GM18861 (cell line): ENCODE results near the gene ODF2.
"Not testable (repeated sequence)": the region's sequence is repeated elsewhere in the genome, so short reads cannot be mapped to it uniquely, and the experiment has no call there.

Source experiments
- ATAC-seq: cut with Tn5 transposase; IDR thresholded peaks from one replicate; pipeline ENCODE4 v1.9.1; 2021; ENCODE audit not compliant: unreplicated experiment

The ODF2 gene

DNA sequence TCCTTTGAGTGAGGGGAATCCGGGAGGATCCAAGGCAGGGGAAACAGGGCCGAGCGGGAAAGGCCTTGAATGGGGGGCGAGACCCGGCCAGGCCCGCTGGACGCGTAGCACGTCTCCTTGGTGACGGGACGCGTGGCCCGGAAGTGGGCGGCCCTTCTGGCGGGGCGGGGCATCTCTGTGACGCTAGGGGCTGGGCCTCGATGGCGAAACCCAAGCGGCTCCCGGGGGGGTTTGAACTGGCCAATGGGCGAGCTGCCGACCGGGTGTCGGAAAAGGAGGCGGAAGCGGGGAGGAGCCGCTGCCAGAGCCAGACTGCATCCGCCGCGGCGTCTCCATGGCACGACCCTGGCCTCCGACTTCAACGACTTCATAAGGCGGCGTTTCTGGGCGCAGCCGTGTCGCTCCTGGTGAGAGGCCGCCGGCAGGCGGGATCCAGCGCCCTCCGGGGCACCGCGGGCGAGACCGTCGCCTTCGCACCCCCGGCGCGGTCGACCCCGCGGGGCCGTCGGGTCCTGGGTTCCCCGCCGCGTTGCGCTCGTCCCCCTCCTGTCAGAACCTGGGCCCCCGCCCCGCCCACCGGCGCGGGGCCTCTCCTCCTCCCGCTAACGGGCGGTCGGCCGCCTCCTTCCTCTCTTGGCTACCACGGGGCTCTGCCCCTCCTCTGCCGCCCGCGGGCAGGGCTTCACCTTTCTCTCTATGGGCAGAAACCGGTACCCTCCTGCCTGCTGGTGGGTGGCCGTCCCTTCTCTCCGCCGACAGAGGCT, at the start of gene ODF2:
Gene ODF2 (plus strand): TSS at position 158 of the 764 bp plus-strand sequence. CDS start 86 bp downstream, at position 244.
- ATAC-seq: peak; percentile 60

DNA sequence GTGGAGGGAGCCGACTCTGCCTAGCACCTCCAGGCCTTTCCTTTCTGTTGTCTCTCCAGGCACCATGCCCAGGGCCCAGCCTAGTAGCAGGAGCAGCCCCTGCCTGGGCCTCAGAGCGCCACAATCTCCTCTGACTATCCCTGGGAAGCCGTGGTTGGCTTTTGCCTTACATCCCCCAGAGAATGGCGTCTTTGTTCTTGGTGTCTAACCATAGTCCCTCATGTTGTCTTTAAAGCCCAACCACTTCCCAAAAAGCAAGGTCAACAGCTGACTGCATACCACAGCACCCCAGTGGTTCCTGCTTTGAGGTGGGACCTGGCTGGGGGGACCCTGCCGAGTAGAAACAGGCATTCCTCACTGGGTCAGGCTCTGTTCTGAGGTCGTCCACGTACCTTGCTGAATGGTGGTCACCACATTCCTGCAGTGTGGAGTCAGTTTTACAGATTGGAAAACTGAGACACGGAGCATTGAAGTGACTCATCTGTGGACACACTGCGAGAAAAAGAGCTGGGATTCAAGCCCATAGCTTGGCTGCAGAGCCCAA, 48.9 kb upstream of the ODF2 start:
- ATAC-seq: no peak

- ATAC-seq: no peak
Measured at GRCh38 chr9:128408963-128409431, 46.8 kb upstream of the ODF2 start.

DNA sequence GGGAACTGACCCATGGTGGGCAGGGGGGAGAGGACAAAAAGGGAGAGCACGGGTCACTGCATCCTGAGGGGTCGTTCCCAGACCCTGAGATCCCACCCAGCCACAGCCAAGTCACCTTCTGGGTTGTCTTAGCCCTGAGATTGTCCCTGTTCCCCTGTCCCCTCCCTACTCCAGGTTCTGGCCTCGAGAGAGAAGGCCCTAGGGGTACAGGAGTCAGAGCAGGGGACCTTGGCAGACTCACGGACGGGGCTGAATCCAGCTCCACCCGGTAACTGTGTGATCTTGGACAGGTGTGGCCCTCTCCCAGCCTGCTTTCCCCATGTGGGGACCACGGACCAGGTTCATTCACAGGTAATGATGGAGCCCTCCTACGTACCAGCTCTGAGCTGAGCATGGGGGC, 46.4 kb upstream of the ODF2 start:
- ATAC-seq: no peak

DNA sequence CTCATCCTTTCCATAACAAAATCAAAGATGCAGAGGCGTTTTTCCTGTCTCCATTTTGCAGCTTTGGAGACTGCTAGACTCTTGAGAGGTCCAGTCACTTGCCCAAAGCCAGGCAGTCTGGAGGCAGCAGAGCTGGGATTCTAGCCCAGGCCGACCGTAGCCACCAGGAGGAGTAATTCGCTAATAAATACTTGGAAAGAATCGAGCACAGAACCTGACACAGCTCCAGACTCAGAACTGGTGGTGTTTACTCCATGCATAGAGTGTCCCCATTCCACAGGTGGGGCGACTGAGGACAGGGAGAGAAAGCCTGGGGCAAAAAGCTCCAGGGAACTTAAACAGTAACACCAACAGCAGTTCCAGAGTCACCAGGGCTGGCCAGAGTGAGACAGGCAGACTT, 45.8 kb upstream of the ODF2 start:
- no peak for ATAC-seq

- no peak for ATAC-seq
Measured at GRCh38 chr9:128411364-128412119, 44.3 kb upstream of the ODF2 start.

GRCh38 chr9:128412120-128412790, 43.6 kb upstream of the ODF2 start:
- ATAC-seq: no peak

- ATAC-seq: not testable (repeated sequence)
Measured at GRCh38 chr9:128413728-128414127, 42.1 kb upstream of the ODF2 start.

DNA sequence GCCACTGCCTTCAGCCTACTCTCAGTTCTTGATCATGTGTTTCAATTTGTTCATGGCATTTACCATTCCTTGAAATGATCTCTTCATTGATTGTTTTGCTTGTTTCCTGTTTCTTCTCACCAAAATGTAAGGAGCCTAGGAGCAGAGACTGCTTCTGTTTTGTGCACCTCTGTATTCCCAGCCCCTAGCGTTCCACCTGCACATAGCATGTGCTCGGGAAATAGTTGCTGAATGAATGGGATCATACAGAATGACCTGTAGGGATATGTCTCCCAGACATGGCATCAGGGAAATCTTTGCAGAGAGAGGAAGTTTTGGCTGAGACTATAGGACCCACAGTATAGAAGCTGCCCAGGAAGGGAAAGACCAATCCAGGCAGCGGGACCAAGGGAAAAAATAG, 41.3 kb upstream of the ODF2 start:
- no peak for ATAC-seq

- no peak for ATAC-seq
Measured at GRCh38 chr9:128415281-128415680, 40.5 kb upstream of the ODF2 start.

GRCh38 chr9:128416014-128416413, 39.8 kb upstream of the ODF2 start:
- no peak for ATAC-seq

DNA sequence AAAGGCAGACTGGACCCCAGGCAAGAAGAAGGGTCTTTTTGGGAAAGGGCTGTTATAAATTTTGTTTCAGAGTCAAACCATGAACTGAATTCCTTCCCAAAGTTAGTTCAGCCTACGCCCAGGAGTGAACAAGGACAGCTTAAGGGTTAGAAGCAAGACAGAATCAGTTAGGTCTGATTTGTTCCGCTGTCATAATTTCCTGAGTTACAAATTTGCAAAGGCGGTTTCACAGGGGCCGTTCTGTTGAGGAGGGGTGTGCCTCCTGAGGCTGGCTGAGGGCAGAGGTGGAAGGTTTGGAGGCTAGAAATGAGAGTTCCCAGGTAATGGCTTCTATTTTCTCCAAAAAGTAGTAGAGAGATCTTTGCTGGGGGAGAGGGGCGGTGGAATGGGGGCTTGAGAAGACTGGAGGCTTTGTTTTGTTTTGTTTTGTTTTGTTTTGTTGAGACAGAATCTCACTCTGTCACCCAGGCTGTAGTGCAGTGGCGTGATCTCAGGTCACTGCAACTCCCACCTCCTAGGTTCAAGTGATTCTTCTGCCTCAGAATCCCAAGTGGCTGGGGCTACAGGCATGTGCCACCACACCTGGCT, 39.3 kb upstream of the ODF2 start:
- ATAC-seq: no peak

DNA sequence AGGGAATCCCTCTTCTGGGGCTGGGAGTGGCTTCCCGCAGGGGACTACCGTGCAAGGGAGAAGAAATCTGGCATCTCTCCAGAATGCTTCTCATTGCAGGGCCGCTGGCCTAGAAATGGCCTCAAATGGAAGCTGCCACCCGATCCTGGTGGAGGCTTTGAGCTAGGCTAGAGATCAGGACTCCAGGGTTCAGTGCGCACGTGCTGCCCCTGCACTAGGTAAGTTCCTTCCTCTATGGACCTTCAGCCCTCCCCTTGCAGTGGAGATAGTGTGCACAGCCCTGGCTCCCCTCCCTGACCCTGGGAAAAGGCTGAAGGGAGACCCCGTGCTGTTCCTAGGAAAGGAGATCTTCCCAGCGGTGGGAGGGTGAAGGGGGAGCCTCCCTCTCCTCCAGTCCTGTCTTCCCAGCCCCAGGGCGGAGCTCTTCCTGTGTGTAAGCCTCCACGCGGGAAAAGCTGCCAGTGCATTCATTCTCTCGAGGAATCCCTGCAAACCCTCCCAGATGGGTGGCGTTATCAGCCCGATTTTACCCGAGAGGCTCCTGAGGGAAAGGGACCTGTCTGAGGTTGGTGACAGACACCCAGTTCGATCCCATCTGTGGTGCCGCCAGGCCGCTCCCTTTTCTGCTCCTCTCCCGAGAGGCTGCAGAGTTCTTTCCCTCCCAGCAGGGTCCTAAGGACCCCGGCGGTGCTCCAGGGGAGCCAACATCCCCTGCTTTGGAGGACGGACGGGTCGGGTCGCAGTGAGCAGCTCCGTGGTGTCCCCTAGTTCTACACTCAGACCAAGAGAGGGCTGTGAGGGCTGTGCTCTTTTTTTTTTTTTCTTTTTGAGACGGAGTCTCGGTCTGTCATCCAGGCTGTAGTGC, 36.5 kb upstream of the ODF2 start:
- no peak for ATAC-seq

DNA sequence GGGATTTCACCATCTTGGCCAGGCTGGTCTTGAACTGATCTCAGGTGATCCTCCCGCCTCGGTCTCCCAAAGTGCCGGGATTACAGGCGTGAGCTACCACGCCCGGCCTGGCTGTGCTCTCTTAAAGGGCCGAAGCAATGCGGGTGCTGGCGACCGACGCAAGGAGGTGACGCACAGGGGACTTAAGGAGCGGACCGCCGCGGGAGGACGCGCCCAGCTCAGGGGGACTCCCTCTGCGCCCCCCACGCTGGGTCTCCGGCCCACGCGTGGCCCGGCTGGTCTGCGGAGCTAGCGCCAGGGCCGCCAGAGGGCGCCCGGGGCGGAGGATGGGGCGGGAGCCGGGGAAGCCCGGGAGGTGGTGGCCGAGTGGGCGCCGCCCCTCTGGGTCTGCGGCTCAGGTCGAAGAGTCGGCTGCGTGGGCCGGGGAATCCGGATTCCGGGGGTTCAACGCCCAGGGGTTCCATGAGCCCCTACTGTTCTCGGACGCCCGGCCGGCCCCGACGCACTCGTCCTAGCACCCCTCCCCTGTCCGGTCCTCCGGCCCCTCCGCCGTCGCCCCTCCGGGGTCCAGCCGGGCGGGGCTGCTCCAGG, 35.7 kb upstream of the ODF2 start:
- ATAC-seq: peak; percentile 59

- peak; percentile 40 for ATAC-seq
Measured at GRCh38 chr9:128420651-128421481, 34.9 kb upstream of the ODF2 start, which contains the start of gene CERCAM. Gene CERCAM, plus strand, starts transcription at chr9:128420857. Its CDS starts 21 bp downstream, at chr9:128420878.

- ATAC-seq: no peak
Measured at GRCh38 chr9:128421482-128421996, 34.3 kb upstream of the ODF2 start.

DNA sequence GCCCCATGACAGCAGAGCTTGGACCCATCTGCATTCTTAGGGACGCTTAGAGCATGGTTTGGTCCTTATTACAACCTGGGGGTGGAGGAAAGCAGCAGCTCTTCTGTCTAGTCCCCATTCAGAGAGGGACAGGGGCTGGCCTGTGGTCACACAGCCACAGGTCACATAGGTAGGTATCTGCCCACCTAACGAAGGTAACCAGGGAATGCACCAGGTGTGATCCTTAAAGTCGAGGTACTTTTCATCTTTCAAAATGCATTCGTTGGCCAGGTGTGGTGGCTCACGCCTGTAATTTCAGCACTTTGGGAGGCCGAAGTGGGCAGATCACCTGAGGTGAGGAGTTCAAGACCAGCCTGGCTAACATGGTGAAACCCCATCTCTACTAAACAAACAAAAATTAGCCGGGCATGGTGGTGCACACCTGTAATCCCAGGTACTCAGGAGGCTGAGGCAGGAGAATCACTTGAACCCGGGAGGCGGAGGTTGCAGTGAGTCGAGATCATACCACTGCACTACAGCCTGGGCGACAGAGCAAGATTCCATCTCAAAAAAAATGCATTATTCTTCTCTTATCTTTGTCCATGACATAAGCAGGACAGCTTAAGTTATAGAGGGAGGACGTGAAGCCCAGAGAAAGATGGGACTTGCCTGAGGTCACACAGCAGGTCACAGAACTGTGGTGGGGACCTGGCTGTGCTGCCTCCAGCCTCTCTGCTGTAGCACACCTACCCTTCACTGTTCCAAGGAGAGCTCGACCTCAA, 33.6 kb upstream of the ODF2 start:
- not testable (repeated sequence) for ATAC-seq

DNA sequence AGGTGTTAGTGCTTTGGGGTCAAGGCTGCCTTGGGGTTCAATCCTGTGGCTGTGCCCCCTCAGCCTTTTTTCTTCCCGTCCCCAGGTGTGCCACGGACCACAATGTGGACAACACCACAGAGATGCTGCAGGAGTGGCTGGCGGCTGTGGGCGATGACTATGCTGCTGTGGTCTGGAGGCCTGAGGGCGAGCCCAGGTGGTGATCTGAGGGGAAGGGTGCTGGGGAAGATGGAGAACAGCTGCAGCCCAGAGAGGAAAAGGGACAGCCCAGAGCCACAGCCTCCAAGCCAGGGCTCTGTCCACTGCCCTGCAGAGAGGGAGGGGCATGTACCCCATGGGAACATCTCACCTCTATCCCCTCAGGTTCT, 33.0 kb upstream of the ODF2 start:
- ATAC-seq: no peak
